AG10803 (cell line): ENCODE data around the gene TEX38.
"Not testable (repeated sequence)": the region's sequence is repeated elsewhere in the genome, so short reads cannot be mapped to it uniquely, and the experiment has no call there.

Experiments used
- DNase-seq: peaks from one replicate; pipeline ENCODE4 v3.0.0; 2010; ENCODE audit warnings: low read depth
- H3K4me3 ChIP-seq: 2 replicates; pipeline ENCODE4 v1.5.1; 2011; ENCODE audit warnings: mild to moderate bottlenecking, low read length, control low read depth
- TF ChIP-seq, protein P1 (sequence below): conservative IDR thresholded peaks from 2 replicates; pipeline ENCODE4 v1.5.1; 2011; ENCODE audit warnings: mild to moderate bottlenecking, low read length, control low read depth, inconsistent platforms

TEX38 gene

DNA sequence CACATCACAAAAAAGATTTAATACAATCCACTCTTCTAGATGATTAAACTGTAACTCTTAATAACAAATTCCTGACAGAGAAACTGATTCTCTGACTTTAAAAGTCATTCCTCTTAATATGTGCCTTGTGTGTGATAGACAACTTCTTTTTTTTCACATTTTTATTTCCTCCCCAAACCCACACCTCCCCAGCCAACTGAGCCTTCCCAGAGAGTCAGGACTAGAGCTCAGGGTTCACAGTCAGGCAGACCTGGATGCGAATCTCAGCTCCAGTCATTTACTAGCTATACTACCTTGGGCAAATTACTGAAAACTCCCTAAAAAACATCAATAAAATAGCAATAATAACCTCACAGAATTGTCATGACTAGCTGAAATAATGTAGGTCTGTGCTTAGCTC, 17.6 kb upstream of the TEX38 start:
- TF ChIP-seq, protein P1, sequence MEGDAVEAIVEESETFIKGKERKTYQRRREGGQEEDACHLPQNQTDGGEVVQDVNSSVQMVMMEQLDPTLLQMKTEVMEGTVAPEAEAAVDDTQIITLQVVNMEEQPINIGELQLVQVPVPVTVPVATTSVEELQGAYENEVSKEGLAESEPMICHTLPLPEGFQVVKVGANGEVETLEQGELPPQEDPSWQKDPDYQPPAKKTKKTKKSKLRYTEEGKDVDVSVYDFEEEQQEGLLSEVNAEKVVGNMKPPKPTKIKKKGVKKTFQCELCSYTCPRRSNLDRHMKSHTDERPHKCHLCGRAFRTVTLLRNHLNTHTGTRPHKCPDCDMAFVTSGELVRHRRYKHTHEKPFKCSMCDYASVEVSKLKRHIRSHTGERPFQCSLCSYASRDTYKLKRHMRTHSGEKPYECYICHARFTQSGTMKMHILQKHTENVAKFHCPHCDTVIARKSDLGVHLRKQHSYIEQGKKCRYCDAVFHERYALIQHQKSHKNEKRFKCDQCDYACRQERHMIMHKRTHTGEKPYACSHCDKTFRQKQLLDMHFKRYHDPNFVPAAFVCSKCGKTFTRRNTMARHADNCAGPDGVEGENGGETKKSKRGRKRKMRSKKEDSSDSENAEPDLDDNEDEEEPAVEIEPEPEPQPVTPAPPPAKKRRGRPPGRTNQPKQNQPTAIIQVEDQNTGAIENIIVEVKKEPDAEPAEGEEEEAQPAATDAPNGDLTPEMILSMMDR: no peak

DNA sequence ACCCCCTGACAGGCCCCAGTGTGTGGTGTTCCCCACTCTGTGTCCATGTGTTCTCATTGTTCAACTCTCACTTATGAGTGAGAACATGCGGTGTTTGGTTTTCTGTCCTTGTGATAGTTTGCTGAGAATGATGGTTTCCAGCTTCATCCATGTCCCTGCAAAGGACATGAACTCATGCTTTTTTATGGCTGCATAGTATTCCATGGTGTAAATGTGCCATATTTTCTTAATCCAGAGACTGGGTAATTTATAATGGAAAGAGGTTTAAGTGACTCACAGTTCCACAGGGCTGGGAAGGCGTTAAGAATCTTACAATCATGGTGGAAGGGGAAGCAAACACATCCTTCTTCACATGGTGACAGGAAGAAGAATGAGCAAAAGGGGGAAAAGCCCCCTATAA, 17.0 kb upstream of the TEX38 start:
- not testable (repeated sequence) for H3K4me3 ChIP-seq, DNase-seq

More for the DNA sequence above, 17.6 kb upstream of the TEX38 start:
- no peak for DNase-seq
- no peak overlapping the region for H3K4me3 ChIP-seq

DNA sequence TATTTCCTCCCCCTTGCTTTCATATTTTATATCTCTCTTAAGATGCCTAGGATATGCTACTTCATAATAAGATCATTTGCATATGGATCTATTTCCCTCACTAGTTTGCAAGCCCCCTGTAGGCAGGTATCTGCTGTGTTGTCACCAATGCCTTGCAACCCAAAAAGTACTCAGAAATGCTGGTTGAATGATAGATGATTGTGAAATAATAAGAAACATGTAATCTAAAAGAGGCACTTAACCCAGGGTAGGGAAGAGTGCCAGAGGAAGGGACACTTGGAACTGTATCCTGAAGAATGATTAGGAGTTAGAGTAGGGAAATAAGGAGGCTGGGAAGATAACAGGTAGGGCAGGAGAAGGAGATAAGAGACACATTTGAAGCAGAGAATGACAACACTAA, 15.8 kb upstream of the TEX38 start:
- TF ChIP-seq, protein P1: no peak
- no peak overlapping the region for H3K4me3 ChIP-seq
- no peak for DNase-seq

- no peak overlapping the region for H3K4me3 ChIP-seq
- TF ChIP-seq, protein P1: no peak
- no peak for DNase-seq
These were observed 15.0 kb upstream of the TEX38 start for GRCh38 chr1:46656643-46657042.

DNA sequence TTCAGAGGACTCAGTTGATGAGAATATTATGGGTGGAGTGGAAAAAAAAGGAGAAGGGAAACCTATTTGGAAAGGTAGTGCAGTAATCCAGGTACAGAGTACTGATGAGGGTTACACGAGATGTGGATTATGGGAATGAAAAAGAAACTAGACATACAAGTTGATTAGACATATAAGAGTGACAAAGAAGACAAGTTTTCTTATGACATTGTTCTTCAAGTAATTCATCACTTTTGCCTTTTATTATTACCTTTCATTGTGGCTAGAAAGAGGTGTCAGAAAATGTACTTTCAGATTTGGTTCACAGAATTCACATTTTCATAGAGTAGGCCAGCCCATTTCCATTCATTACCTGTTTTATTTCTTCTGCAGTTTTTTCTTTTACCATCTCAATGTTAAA, 13.9 kb upstream of the TEX38 start:
- H3K4me3 ChIP-seq: no peak overlapping the region
- TF ChIP-seq, protein P1: no peak
- no peak for DNase-seq

- TF ChIP-seq, protein P1: no peak
- H3K4me3 ChIP-seq: no peak overlapping the region
- no peak for DNase-seq
These were observed 12.3 kb upstream of the TEX38 start for GRCh38 chr1:46659307-46659870.

DNA sequence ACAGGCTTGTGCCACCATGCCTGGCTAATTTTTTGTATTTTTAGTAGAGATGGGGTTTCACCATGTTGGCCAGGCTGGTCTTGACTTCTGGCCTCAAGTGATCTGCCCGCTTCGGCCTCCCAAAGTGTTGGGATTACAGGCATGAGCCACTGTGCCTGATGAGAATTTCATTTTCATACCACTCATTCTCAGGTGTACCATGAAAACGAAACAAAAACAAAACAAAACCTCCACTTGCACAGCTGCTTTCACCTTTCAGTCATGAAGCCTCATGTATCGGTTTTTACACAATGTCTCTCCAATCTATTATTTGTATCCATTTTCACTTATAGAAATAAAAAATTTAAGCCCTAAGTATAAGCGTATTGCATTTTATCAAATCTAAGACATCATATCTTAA, 11.5 kb upstream of the TEX38 start:
- not testable (repeated sequence) for H3K4me3 ChIP-seq, DNase-seq

DNA sequence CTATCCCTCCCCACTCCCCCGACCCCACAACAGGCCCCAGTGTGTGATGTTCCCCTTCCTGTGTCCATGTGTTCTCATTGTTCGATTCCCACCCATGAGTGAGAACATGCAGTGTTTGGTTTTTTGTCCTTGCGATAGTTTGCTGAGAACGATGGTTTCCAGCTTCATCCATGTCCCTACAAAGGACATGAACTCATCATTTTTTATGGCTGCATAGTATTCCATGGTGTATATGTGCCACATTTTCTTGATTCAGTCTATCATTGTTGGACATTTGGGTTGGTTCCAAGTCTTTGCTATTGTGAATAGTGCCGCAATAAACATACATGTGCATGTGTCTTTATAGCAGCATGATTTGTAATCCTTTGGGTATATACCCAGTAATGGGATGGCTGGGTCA, 8.7 kb upstream of the TEX38 start:
- DNase-seq, H3K4me3 ChIP-seq: not testable (repeated sequence)

- H3K4me3 ChIP-seq: no peak overlapping the region
- TF ChIP-seq, protein P1: no peak
- no peak for DNase-seq
These were observed 5.7 kb upstream of the TEX38 start for GRCh38 chr1:46665983-46666382.
